ENCODE measurements around the gene MPPED1. TPM values are rescaled to one million over a fixed set of nuclear protein-coding genes. Genes with fewer than 3 reads are reported as not detected.

MPPED1 gene
- total and polyA plus RNA-seq, 5 donors: 0.05 to 0.38 TPM; not detected in 3

DNA sequence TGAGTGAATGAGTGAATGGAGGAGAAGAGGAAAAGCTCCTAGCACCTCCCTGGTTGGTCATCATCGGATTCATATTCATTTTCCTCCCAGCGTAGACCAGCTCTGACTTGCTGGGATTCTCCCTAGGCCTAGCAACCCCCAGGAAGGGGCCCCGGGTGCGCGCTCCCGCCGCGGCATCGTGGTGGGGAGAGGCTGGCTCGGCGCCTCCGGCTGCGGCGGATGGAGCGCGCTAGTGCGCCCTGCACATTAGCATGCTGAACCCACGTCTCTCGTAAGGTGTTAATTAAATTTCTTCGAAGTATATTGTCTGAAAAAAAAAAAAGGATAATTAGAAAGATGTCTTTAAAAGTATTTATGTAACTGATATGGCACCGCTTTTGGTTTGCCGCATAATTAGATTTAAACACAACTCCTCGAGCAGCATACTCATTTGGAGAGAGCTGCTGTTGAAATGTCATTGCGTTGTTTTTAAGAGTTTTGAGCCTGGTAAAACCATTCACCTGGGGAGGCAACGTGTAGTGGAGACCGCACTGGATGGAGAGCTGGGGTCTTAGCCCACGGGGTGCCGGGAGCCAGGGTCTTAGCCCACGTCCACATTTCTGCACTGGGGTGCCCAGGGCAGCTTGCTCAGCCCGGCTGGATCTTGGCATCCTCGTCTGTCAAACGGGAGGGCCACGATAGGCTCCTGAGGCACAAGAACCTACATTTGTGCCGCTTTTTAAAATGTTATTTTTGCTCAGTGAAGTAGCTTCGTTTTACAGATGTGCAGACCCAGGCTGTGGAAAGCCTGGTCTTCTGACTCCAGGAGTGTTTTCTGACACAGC lies 21.8 kb downstream of the MPPED1 start:
- intact Hi-C loops (cut with DNase I): no loop called here
- no peaks in the 10 kb centered on the region for H3K4me1 ChIP-seq (ENCODE audit: control insufficient read depth, insufficient read depth, low read length)
- no peak overlapping the region for H3K27ac ChIP-seq (ENCODE audit: low read length)
- no peak for ATAC-seq
- no peak for DNase-seq
- 80% methylated on average over 35 of the region's 35 CpGs for WGBS
- H3K9me3 ChIP-seq (ENCODE audit: control insufficient read depth, low read length): no peaks in the 10 kb centered on the region
- H3K4me3 ChIP-seq (ENCODE audit: low read length): no peak overlapping the region
- no peaks in the 10 kb centered on the region for H3K27me3 ChIP-seq (ENCODE audit: control insufficient read depth, insufficient read depth)

DNA sequence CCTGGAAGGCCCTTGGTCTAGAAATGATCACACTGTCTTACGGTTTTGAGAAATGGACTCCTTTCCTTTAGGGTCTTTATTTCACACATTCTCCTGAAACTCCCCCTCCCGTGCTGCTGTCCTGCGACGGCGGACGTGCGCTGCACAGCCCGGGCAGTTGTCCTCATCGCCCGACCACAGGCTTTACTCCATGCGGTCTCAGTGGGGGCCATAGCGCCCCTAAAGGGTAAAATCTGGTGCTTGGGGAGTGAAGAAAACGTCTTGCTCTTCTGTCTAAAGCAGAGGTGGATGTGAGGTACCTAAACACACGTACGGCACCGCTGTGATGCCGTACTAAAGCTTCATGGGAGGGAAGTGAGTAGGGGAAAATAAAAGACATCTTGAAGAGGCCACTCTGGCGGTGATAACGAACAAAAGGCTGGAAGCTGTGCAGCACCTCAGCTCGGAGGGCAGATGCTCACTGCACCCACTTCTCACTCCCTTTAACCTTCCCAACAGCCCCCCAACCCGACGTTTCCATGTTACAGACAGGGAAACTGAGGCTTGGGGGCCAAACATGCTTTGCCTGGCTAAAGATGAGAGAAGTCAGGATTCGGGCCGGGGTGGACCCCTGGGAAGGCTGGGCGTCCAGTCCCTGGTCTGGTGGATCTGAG lies 22.6 kb downstream of the MPPED1 start:
- Histone ChIP-seq H3K4me3 (ENCODE audit: low read length) (no peak overlapping the region), H3K27ac (ENCODE audit: low read length) (no peak overlapping the region), H3K4me1 (ENCODE audit: control insufficient read depth, insufficient read depth, low read length) (no peaks in the 10 kb centered on the region), H3K27me3 (ENCODE audit: control insufficient read depth, insufficient read depth) (no peaks in the 10 kb centered on the region), H3K9me3 (ENCODE audit: control insufficient read depth, low read length) (no peaks in the 10 kb centered on the region)
- 73% methylated on average over 25 of the region's 25 CpGs for WGBS
- no peak for DNase-seq
- intact Hi-C loops (cut with DNase I): no loop called here
- ATAC-seq: no peak

DNA sequence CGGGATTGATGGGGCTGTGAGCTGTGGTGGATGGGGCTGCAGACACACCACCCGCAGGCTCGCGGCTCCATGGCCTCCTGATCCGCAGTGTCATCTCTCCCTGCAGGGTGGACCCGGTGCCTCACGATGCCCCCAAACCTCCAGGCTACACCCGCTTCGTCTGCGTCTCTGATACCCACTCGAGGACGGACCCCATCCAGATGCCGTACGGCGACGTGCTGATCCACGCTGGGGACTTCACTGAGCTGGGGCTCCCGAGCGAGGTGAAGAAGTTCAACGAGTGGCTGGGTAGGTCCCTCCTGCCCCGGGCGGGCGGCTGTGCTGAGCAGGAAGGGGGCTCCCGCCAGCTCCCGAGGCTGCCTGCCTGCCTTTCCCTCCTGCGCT lies 23.1 kb downstream of the MPPED1 start:
- H3K27ac ChIP-seq (ENCODE audit: low read length): no peak overlapping the region
- no peaks in the 10 kb centered on the region for H3K9me3 ChIP-seq (ENCODE audit: control insufficient read depth, low read length)
- H3K4me1 ChIP-seq (ENCODE audit: control insufficient read depth, insufficient read depth, low read length): no peaks in the 10 kb centered on the region
- no peak for DNase-seq
- WGBS: 84% methylated on average over 26 of the region's 26 CpGs
- intact Hi-C loops (cut with DNase I): no loop called here
- H3K27me3 ChIP-seq (ENCODE audit: control insufficient read depth, insufficient read depth): no peaks in the 10 kb centered on the region
- ATAC-seq: no peak
- no peak overlapping the region for H3K4me3 ChIP-seq (ENCODE audit: low read length)

DNA sequence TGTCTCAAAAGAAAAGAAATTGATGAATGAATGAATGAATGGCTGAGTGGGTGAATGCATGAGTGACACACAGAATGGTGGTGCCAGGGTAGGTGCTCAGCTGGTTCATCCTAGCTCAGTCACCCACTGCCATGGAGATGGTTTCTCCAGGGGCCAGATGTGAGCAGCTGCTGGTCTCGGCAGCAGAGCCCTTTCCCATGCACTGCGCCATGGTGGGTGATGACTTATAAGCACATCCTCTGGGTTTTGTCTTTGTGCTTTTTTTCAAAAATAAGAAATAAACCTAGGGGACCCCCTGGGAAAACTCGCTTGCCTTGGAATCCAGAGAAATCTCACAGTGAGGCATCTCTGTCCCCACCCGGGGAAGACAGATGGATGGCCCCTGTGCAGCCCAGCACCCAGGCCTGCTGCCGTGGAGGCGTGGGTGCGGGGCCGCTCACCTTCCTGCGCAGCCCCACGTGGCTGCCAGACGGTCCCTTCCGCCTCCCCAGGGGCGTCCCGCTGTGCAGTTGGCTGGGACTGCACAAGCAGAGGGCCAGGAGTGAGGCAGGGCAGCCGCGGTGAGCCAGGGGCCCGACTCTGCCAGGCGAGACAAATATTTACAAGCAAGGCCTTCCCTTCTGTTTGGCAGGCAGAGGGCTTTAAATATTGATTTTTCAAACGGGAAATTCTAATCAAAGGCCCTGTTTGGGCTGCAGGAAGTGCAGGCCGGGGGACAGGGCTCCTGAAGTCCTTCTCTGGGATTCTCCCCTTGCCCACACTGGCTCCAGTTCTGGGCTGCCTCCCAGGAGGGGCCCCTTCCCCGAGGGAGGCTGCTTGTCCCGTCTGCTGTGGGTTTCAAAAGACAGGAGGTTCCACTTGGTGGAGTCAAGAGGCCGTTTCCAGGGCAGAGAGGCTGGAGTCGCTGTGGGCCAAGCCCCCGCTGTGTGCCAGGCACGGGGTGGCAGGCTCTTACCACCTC lies 24.3 kb downstream of the MPPED1 start:
- H3K9me3 ChIP-seq (ENCODE audit: control insufficient read depth, low read length): no peaks in the 10 kb centered on the region
- no peak overlapping the region for H3K27ac ChIP-seq (ENCODE audit: low read length)
- ATAC-seq (no peak), DNase-seq (no peak)
- intact Hi-C loops (cut with DNase I): no loop called here
- no peaks in the 10 kb centered on the region for H3K4me1 ChIP-seq (ENCODE audit: control insufficient read depth, insufficient read depth, low read length)
- H3K4me3 ChIP-seq (ENCODE audit: low read length): no peak overlapping the region
- 59% methylated on average over 26 of the region's 26 CpGs for WGBS
- no peaks in the 10 kb centered on the region for H3K27me3 ChIP-seq (ENCODE audit: control insufficient read depth, insufficient read depth)

DNA sequence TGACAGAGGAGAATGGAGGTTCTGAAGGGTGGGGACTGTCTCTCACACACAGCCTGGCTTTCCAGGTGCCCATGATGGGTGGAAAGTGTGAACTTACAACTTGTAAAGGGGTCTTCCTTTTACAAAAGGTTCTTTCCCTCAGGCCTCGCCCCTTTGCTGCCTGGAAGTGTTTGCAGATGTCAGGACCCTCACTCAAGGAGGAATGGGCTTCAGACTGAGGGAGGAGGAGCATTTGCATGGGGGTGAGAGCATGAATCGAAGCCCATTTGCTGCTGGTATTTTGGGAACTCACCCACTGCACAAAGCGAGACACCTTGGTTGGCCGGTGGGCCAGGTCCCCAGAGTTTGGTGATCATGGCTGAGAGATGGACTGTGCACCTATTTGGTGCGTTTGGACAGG lies 25.1 kb downstream of the MPPED1 start:
- ATAC-seq: no peak

DNA sequence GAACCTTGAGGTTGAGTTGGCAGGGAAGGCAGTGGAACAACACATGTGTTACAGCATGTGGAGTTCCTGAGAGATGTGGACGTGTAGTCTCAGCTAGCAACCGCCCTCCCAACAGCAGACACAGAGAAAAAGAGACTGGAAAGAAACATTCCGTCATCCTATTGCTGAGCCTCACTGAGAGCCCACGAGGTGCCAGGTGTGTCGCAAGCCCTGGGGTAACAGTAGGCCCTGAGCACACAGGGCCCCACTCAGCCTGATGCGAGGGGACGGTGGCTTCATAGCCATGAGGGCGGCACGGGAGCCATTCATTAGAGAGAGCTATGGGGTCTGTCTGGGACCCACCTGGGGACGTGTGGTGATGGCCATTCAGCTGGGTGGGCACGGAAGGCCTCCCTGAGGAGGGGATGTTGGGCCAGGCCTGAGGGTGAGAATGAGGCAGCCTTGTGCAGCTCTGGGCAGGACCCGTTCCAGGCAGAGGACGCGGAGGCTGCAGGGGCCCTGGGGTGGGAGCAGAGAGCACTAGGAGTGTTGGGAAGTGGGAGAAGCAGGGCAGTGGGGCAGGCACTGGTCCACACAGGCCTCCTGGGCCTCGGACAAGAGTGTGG lies 26.2 kb downstream of the MPPED1 start:
- no peaks in the 10 kb centered on the region for H3K4me1 ChIP-seq (ENCODE audit: control insufficient read depth, insufficient read depth, low read length)
- no peaks in the 10 kb centered on the region for H3K27me3 ChIP-seq (ENCODE audit: control insufficient read depth, insufficient read depth)
- DNase-seq: no peak
- no peaks in the 10 kb centered on the region for H3K9me3 ChIP-seq (ENCODE audit: control insufficient read depth, low read length)
- intact Hi-C loops (cut with DNase I): no loop called here
- H3K4me3 ChIP-seq (ENCODE audit: low read length): no peak overlapping the region
- no peak overlapping the region for H3K27ac ChIP-seq (ENCODE audit: low read length)
- WGBS: 79% methylated on average over 15 of the region's 15 CpGs
- ATAC-seq: no peak

More for the DNA sequence above, 25.1 kb downstream of the MPPED1 start:
- Histone ChIP-seq H3K4me1 (ENCODE audit: control insufficient read depth, insufficient read depth, low read length) (no peaks in the 10 kb centered on the region), H3K27ac (ENCODE audit: low read length) (no peak overlapping the region), H3K9me3 (ENCODE audit: control insufficient read depth, low read length) (no peaks in the 10 kb centered on the region), H3K4me3 (ENCODE audit: low read length) (no peak overlapping the region), H3K27me3 (ENCODE audit: control insufficient read depth, insufficient read depth) (no peaks in the 10 kb centered on the region)
- whole genome bisulfite sequencing: 82% methylated on average over 5 of the region's 5 CpGs
- DNase-seq: no peak
- intact Hi-C loops (cut with DNase I): no loop called here

DNA sequence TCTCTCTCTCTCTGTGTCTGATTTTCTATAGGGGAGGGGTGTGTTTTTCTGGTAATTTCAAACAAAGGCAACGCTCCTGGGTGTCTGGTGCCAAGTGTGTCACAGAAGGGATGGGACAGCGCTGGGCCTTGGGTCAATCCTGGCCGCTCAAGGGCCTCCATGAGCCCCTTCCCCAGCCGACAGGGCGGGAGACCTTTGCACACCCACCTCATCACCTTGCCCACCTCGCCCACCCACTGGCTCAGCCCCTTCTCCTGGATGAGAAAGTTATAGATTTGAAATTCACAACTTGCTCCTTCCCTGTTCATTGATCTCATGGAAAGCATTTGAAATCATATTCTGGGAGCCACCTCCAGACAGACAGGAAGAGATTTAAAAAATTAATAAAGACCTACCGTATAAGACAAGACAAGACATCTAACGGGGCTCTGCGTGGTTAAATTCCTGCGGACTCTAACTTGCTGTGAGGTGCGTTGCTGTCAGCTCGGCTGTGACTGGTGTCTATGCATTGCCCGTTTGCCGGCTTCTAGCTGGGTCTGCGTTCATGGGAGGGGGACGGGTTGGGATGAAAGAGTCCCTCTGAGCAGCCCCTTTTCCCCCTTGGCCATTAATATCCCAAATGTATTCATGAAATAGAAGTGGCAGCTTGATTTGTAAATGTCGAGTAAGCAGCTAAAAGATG lies 27.0 kb downstream of the MPPED1 start:
- Histone ChIP-seq H3K4me3 (ENCODE audit: low read length) (no peak overlapping the region), H3K9me3 (ENCODE audit: control insufficient read depth, low read length) (no peaks in the 10 kb centered on the region), H3K4me1 (ENCODE audit: control insufficient read depth, insufficient read depth, low read length) (no peaks in the 10 kb centered on the region), H3K27me3 (ENCODE audit: control insufficient read depth, insufficient read depth) (no peaks in the 10 kb centered on the region), H3K27ac (ENCODE audit: low read length) (no peak overlapping the region)
- 79% methylated on average over 17 of the region's 17 CpGs for WGBS
- DNase-seq: no peak
- intact Hi-C loops (cut with DNase I): no loop called here
- no peak for ATAC-seq

DNA sequence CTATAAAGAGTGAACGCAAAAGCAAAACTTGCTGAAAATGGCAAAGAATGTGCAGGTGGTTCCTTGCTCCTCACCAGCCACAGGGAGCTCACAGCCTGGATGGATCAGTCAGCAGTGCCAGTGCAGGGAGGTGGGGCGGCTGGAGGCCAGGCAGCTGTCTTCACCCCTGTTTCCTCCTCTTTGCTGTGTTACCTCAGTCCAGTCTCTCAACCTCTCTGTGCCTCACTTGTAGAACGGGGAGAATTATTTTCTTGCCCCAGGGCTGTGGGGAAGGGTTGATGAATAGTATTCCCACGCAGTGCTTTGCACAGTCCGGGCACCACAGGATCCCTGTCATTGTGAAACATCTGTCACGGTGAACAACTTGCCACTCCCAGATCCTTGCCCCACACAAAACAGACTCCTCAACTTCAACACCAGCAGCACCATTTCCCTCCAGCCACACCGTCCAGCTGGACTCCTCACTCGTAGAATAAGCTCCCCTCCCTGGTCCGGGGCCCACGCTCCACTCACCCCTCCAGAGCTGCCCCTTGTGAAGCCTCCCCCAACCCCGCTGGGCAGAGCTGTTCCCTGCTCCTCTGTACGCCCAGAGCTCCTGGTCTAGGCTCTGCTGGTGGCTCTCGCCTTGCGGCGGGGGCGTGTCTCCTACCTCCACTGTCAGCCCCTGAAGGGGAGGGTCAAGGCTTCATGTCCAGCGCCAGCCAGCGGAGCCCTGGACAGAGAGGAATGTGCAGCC lies 27.7 kb downstream of the MPPED1 start:
- intact Hi-C loops (cut with DNase I): no loop called here

DNA sequence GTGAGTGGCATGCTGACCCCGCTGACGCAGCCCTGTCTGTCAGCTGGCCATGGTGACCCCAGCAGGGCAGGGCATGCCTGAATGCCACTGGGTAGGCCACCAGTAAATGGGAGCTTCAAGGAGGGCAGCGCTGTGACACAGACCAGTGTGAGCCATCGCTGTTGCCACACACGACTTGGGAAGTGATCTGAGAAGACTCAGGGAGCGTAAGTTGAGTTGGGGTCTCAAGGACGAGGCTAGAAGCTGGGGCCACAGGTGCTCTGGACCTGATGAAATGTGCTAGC lies 28.2 kb downstream of the MPPED1 start:
- DNase-seq (no peak), ATAC-seq (no peak)
- Histone ChIP-seq H3K9me3 (ENCODE audit: control insufficient read depth, low read length) (no peaks in the 10 kb centered on the region), H3K27ac (ENCODE audit: low read length) (no peak overlapping the region), H3K4me3 (ENCODE audit: low read length) (no peak overlapping the region), H3K4me1 (ENCODE audit: control insufficient read depth, insufficient read depth, low read length) (no peaks in the 10 kb centered on the region), H3K27me3 (ENCODE audit: control insufficient read depth, insufficient read depth) (no peaks in the 10 kb centered on the region)
- WGBS: 81% methylated on average over 7 of the region's 7 CpGs
- intact Hi-C loops (cut with DNase I): no loop called here

More for the DNA sequence above, 27.7 kb downstream of the MPPED1 start:
- Histone ChIP-seq H3K4me3 (ENCODE audit: low read length) (no peak overlapping the region), H3K9me3 (ENCODE audit: control insufficient read depth, low read length) (no peaks in the 10 kb centered on the region), H3K4me1 (ENCODE audit: control insufficient read depth, insufficient read depth, low read length) (no peaks in the 10 kb centered on the region), H3K27ac (ENCODE audit: low read length) (no peak overlapping the region), H3K27me3 (ENCODE audit: control insufficient read depth, insufficient read depth) (no peaks in the 10 kb centered on the region)
- no peak for DNase-seq
- 61% methylated on average over 18 of the region's 18 CpGs for WGBS
- no peak for ATAC-seq

DNA sequence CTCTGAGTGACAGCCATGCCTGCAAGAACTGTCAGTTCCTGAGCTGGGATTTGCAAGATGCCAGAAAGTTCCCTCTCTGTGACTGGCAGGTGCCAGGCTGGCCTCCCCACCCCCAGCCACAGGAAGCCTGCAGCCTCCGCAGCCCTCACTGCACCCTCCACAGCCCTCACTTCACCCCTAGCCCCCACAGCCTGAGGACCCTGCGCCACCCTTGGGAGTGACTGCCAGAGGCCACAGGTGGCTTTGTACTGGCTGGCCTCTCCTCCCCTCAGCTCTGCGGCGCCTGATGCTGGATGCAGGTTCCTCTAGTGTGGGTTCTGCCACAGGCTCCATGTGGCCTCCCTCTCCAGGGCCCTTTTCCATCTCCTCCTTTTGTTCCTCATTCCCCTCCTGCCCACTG lies 28.7 kb downstream of the MPPED1 start:
- intact Hi-C loops (cut with DNase I): no loop called here
- Histone ChIP-seq H3K27me3 (ENCODE audit: control insufficient read depth, insufficient read depth) (no peaks in the 10 kb centered on the region), H3K27ac (ENCODE audit: low read length) (no peak overlapping the region), H3K4me3 (ENCODE audit: low read length) (no peak overlapping the region), H3K4me1 (ENCODE audit: control insufficient read depth, insufficient read depth, low read length) (no peaks in the 10 kb centered on the region), H3K9me3 (ENCODE audit: control insufficient read depth, low read length) (no peaks in the 10 kb centered on the region)
- no peak for DNase-seq
- ATAC-seq: no peak
- 76% methylated on average over 4 of the region's 4 CpGs for WGBS
